Measurements from ENCODE around the gene UBXN11. TPM values are rescaled to one million over a fixed set of nuclear protein-coding genes. Genes with fewer than 3 reads are reported as not detected.

Gene UBXN11
- total RNA-seq, 4 donors from 2014 or later = 4.9 to 17.9 (median 12.0) TPM

DNA sequence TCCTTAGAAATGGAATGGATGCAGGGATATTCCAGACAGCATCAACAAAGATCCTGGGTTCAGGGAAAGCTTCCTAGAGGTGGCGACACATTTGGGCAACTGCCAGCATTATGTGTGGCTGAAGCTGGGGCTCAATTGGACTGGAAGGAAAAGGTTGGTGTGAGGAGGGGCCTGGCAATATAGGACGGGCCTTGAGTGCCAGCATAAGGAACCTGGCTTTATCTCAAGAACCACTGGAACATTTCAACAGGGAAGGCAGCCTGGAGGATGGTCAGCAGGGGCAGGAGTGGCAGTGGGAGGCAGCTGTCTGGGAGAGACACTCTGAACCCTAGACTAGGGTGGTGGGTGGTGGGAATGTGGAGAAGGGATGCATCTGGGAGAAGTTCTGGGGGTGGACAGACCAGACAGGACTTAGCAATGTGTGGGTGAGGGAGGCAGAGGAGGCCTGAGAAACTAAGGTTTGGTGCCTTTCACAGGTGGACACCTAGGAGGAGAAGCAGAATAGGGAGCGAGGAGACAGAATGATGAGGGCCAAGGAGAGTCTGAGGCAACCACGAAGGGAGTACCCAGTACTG, 23.1 kb downstream of the UBXN11 start:
- Histone ChIP-seq H3K27ac (peak overlapping the region; percentile 65 to 98 (median 86)), H3K9me3 (no peaks in the 10 kb centered on the region), H3K4me1 (peaks cover 22 to 73% (median 48%) of the 10 kb centered on the region in 4 donors), H3K27me3 (no peaks in the 10 kb centered on the region), H3K36me3 (no peaks in the 10 kb centered on the region), H3K4me3 (no peak overlapping the region)
- intact Hi-C loops (cut with DNase I; ENCODE audit: low total_unique reads) = no loop called here
- TF ChIP-seq EP300 (IDR thresholded peaks at IDR 0.05; ENCODE audit: low read depth) = no peak
- no peak for TF ChIP-seq POLR2AphosphoS5 (IDR thresholded peaks at IDR 0.05)
- TF ChIP-seq, protein P1, sequence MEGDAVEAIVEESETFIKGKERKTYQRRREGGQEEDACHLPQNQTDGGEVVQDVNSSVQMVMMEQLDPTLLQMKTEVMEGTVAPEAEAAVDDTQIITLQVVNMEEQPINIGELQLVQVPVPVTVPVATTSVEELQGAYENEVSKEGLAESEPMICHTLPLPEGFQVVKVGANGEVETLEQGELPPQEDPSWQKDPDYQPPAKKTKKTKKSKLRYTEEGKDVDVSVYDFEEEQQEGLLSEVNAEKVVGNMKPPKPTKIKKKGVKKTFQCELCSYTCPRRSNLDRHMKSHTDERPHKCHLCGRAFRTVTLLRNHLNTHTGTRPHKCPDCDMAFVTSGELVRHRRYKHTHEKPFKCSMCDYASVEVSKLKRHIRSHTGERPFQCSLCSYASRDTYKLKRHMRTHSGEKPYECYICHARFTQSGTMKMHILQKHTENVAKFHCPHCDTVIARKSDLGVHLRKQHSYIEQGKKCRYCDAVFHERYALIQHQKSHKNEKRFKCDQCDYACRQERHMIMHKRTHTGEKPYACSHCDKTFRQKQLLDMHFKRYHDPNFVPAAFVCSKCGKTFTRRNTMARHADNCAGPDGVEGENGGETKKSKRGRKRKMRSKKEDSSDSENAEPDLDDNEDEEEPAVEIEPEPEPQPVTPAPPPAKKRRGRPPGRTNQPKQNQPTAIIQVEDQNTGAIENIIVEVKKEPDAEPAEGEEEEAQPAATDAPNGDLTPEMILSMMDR (IDR thresholded peaks at IDR 0.05) = no peak
- no peak for TF ChIP-seq POLR2A (IDR thresholded peaks at IDR 0.05)
- in situ Hi-C loops (cut with MboI; ENCODE audit: low pct_ligation_motif_present in 1 of 4, low pct_unique_long_range_greater_than_20kb in 1 of 4, low sequenced_read_pairs in 3 of 4) = no loop called here
- 50 to 71% methylated on average over 1 to 4 of the region's 4 CpGs for WGBS, 2 donors (ENCODE audit: low coverage in 1 of 2)
- no peak for DNase-seq

- DNase-seq = no peak
- no peaks in the 10 kb centered on the region for H3K9me3 ChIP-seq
- no peak overlapping the region for H3K4me3 ChIP-seq
- no peak for TF ChIP-seq EP300 (IDR thresholded peaks at IDR 0.05; ENCODE audit: low read depth)
- TF ChIP-seq, protein P1 (IDR thresholded peaks at IDR 0.05) = no peak
- TF ChIP-seq POLR2A (IDR thresholded peaks at IDR 0.05) = no peak
- TF ChIP-seq POLR2AphosphoS5 (IDR thresholded peaks at IDR 0.05) = no peak
- H3K4me1 ChIP-seq = peaks cover 31 to 74% (median 52%) of the 10 kb centered on the region in 4 donors
- intact Hi-C loops (cut with DNase I; ENCODE audit: low total_unique reads) (no loop called here), in situ Hi-C loops (cut with MboI; ENCODE audit: low pct_ligation_motif_present in 1 of 4, low pct_unique_long_range_greater_than_20kb in 1 of 4, low sequenced_read_pairs in 3 of 4) (no loop called here)
- H3K27me3 ChIP-seq = no peaks in the 10 kb centered on the region
- 87 to 100% methylated on average over 1 to 21 of the region's 22 CpGs for WGBS, 2 donors (ENCODE audit: low coverage in 1 of 2)
- no peaks in the 10 kb centered on the region for H3K36me3 ChIP-seq
- H3K27ac ChIP-seq = peak overlapping the region; percentile 13 to 98 (median 94)
Observed at GRCh38 chr1:26282401-26282918, 24.0 kb downstream of the UBXN11 start.

DNA sequence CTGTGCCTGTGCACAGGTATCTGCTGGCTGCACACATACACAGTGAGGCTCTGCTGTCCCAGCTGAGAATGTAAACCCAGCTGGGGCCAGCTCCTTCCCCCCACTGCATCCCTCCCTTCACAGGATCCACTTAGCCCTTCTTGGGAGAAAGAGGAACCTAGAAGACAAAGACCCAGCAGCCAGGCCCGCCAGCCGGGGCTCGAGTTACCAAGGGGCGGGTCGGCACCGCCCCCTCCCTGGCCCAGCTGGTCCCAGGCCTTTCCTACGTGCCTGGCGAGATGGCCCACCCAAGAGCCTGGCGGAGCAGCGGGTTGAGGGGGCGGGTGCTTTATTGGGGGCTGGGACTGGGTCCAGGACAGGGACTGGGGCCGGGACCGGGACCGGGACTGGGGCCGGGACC, 24.5 kb downstream of the UBXN11 start:
- Histone ChIP-seq H3K4me3 (no peak overlapping the region), H3K36me3 (no peaks in the 10 kb centered on the region), H3K27me3 (no peaks in the 10 kb centered on the region), H3K4me1 (peaks cover 36 to 78% (median 56%) of the 10 kb centered on the region in 4 donors), H3K27ac (peak overlapping the region; percentile 13 to 98 (median 94)), H3K9me3 (no peaks in the 10 kb centered on the region)
- in situ Hi-C loops (cut with MboI; ENCODE audit: low pct_ligation_motif_present in 1 of 4, low pct_unique_long_range_greater_than_20kb in 1 of 4, low sequenced_read_pairs in 3 of 4) = no loop called here
- TF ChIP-seq POLR2A (IDR thresholded peaks at IDR 0.05) (no peak), EP300 (IDR thresholded peaks at IDR 0.05; ENCODE audit: low read depth) (no peak), POLR2AphosphoS5 (IDR thresholded peaks at IDR 0.05) (no peak)
- TF ChIP-seq, protein P1 (IDR thresholded peaks at IDR 0.05) = no peak
- 62% methylated on average over 6 to 15 of the region's 15 CpGs for WGBS, 2 donors (ENCODE audit: low coverage in 1 of 2)
- peak; percentile 11 for DNase-seq
- intact Hi-C loops (cut with DNase I; ENCODE audit: low total_unique reads) = no loop called here

DNA sequence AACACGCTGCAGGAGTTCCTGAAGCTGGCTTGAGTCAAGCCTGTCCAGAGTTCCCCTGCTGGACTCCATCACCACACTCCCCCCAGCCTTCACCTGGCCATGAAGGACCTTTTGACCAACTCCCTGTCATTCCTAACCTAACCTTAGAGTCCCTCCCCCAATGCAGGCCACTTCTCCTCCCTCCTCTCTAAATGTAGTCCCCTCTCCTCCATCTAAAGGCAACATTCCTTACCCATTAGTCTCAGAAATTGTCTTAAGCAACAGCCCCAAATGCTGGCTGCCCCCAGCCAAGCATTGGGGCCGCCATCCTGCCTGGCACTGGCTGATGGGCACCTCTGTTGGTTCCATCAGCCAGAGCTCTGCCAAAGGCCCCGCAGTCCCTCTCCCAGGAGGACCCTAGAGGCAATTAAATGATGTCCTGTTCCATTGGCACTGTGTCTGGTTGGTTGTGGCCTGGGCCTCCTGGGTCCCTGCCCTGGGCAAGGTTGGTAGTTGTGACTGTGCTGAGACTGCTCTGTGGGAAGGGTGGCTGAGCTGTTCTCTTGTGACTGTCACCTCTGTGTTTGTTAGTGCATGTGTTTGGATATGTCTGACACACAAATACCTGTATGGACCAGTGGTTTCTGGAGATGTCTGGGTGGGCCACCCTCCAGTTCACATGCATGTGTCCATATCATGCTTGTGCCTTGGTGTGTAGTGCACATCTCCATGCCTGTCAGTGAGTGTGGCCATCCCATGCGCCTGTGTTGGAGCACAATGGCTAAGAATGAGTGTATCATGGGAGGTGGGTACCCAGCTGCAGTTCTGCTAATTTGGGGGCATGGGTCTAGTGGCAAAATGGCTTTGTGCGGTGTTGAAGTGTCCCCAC, 25.1 kb downstream of the UBXN11 start:
- Histone ChIP-seq H3K36me3 (no peaks in the 10 kb centered on the region), H3K27me3 (no peaks in the 10 kb centered on the region), H3K9me3 (no peaks in the 10 kb centered on the region), H3K4me3 (peak overlapping the region in 3 of 4 donors; percentile 71 to 85 (median 76)), H3K4me1 (peaks cover 43 to 78% (median 63%) of the 10 kb centered on the region in 4 donors), H3K27ac (peak overlapping the region; percentile 93 to 98 (median 96))
- in situ Hi-C loops (cut with MboI; ENCODE audit: low pct_ligation_motif_present in 1 of 4, low pct_unique_long_range_greater_than_20kb in 1 of 4, low sequenced_read_pairs in 3 of 4) = no loop called here
- intact Hi-C loops (cut with DNase I; ENCODE audit: low total_unique reads) = no loop called here
- TF ChIP-seq, protein P1 (IDR thresholded peaks at IDR 0.05) = no peak
- no peak for TF ChIP-seq POLR2AphosphoS5 (IDR thresholded peaks at IDR 0.05)
- no peak for TF ChIP-seq POLR2A (IDR thresholded peaks at IDR 0.05)
- TF ChIP-seq EP300 (IDR thresholded peaks at IDR 0.05; ENCODE audit: low read depth) = no peak
- WGBS, 2 donors (ENCODE audit: low coverage in 1 of 2) = 83 to 86% methylated on average over 1 to 5 of the region's 5 CpGs
- no peak for DNase-seq
